ENCODE results near the gene KXD1.

Gene KXD1

DNA sequence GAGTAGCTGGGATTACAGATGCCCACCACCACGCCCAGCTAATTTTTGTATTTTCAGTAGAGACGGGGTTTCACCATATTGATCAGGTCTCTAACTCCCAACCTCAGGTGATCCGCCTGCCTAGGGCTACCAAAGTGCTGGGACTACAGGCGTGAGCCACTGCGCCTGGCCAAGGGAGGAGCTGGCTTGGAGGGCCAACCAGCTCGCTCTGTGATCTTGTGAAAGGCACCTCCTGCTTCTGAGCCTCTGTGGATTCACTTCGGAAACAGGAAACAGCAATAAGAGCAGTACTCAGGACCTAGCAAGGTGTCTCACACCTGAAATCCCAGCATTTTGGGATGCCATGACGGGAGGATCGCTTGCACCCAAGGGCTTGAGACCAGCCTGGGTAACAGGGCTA, 33.8 kb upstream of the KXD1 start:
- no peak for DNase-seq (ENCODE audit: low read depth)
- TF ChIP-seq, protein P1, sequence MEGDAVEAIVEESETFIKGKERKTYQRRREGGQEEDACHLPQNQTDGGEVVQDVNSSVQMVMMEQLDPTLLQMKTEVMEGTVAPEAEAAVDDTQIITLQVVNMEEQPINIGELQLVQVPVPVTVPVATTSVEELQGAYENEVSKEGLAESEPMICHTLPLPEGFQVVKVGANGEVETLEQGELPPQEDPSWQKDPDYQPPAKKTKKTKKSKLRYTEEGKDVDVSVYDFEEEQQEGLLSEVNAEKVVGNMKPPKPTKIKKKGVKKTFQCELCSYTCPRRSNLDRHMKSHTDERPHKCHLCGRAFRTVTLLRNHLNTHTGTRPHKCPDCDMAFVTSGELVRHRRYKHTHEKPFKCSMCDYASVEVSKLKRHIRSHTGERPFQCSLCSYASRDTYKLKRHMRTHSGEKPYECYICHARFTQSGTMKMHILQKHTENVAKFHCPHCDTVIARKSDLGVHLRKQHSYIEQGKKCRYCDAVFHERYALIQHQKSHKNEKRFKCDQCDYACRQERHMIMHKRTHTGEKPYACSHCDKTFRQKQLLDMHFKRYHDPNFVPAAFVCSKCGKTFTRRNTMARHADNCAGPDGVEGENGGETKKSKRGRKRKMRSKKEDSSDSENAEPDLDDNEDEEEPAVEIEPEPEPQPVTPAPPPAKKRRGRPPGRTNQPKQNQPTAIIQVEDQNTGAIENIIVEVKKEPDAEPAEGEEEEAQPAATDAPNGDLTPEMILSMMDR (conservative IDR thresholded peaks at IDR 0.05; ENCODE audit: low read length): no peak
- no peak overlapping the region for H3K4me3 ChIP-seq (ENCODE audit: low read length)

DNA sequence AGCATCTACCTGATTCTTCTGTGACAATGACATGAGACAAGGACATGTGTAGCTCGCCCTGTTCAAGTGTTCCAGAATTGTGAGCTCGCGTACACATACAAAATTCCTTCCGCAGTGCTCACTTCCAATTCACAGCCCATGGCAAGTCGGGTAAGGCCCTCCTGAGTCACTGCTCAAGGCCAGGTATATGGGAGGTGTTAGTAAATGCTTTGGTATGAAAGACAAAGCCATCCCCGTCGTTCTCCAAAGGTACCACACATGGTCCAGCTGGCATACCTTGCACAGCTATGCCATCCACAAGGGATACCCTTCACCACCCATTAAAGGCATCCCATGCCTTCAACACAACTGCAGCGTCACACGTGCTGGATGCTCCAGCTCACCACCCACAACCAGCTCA, 31.4 kb upstream of the KXD1 start:
- DNase-seq (ENCODE audit: low read depth): no peak
- no peak overlapping the region for H3K4me3 ChIP-seq (ENCODE audit: low read length)
- TF ChIP-seq, protein P1 (conservative IDR thresholded peaks at IDR 0.05; ENCODE audit: low read length): no peak

GRCh38 chr19:18529782-18530181, 27.9 kb upstream of the KXD1 start:
- no peak overlapping the region for H3K4me3 ChIP-seq (ENCODE audit: low read length)
- DNase-seq (ENCODE audit: low read depth): no peak
- TF ChIP-seq, protein P1 (conservative IDR thresholded peaks at IDR 0.05; ENCODE audit: low read length): no peak

DNA sequence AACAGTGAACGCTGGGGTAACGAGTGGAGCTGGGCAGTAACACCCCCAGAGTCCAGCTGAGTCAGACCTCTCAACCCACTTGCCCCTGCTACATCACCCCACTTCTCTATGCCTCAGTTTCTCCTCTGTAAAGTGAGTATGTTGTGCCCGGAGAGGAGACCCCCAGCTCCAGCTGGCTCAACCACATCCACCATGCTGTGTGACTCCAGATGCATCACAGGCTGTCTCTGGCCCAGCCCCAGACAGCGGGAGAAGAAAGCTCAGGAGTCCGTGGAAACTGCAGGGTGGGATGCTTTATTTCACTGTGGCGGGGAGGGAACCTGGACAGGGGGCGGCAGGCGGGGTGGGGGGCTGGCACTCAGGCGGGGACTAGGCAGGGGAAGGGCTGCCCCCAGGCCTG, 26.2 kb upstream of the KXD1 start:
- TF ChIP-seq, protein P1 (conservative IDR thresholded peaks at IDR 0.05; ENCODE audit: low read length): no peak
- no peak overlapping the region for H3K4me3 ChIP-seq (ENCODE audit: low read length)
- no peak for DNase-seq (ENCODE audit: low read depth)

DNA sequence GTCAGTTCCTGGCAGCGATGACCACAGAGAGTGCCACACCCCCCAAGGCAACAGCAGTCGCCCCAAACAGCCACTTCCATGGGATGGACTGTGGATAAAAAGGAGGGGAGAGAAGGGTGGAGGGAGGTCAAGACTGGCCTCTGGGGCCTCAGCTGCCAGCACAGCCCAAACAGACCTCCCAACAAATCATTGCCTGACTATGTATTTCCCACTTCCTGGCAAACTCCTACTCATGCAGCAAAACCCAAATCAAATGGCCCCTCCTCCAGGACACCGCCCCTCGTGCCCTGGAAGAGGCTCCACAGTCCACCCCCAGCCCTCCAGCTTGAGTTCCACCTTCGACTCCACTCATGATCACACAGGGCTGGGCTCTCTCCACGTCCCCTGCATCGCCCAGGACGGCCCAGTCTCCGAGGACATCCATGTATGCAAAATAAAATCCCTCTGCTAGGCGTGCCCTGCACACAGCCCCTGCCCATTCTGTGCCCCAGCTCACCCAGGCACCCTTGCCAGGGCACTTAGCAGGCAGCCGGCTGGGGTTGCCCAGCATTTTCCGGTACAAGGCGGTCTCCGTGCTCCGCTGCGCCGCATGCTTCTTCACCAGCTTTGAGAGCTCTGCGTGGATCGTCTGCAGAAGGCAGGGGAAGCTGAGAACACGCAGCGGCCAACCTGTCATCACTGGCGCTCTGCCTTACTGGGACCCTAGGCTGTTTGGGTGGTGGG, 25.3 kb upstream of the KXD1 start:
- TF ChIP-seq, protein P1 (conservative IDR thresholded peaks at IDR 0.05; ENCODE audit: low read length): no peak
- H3K4me3 ChIP-seq (ENCODE audit: low read length): no peak overlapping the region
- DNase-seq (ENCODE audit: low read depth): no peak

- no peak for DNase-seq (ENCODE audit: low read depth)
- H3K4me3 ChIP-seq (ENCODE audit: low read length): no peak overlapping the region
- TF ChIP-seq, protein P1 (conservative IDR thresholded peaks at IDR 0.05; ENCODE audit: low read length): no peak
These were observed 24.6 kb upstream of the KXD1 start for GRCh38 chr19:18533058-18533457.

GRCh38 chr19:18536475-18536874, 21.2 kb upstream of the KXD1 start:
- DNase-seq (ENCODE audit: low read depth): no peak
- no peak overlapping the region for H3K4me3 ChIP-seq (ENCODE audit: low read length)
- TF ChIP-seq, protein P1 (conservative IDR thresholded peaks at IDR 0.05; ENCODE audit: low read length): no peak

All from AG10803 (cell line).